GM18951 (cell line): ENCODE results near the gene AQP10.

Source experiments
- POLR2A ChIP-seq: IDR thresholded peaks from 4 replicates; pipeline ENCODE4 v1.6.1; 2011; ENCODE audit warnings: mild to moderate bottlenecking; ENCODE audit not compliant: insufficient read length, insufficient read depth; ENCODE audit errors: extremely low read depth
- in situ Hi-C: fragments of 300-500 bp; cut with MboI; formaldehyde crosslinking; loops from one replicate; pipeline ENCODE4 v1.12.0; 2022; ENCODE audit warnings: low sequenced_read_pairs, mixed read lengths, inconsistent platforms; ENCODE audit not compliant: unreplicated experiment

Gene AQP10

GRCh38 chr1:154344977-154345837, 24.3 kb downstream of the AQP10 start:
- no peak for TF ChIP-seq POLR2A

GRCh38 chr1:154346276-154346917, 25.5 kb downstream of the AQP10 start:
- TF ChIP-seq POLR2A: no peak

More at GRCh38 chr1:154344977-154345837, 24.3 kb downstream of the AQP10 start:
- in situ Hi-C loops: no loop called here

GRCh38 chr1:154347961-154348360, 27.1 kb downstream of the AQP10 start:
- TF ChIP-seq POLR2A: no peak
- in situ Hi-C loops: no loop called here

More at GRCh38 chr1:154346276-154346917, 25.5 kb downstream of the AQP10 start:
- in situ Hi-C loops: no loop called here

- in situ Hi-C loops: no loop called here
- no peak for TF ChIP-seq POLR2A
Observed at GRCh38 chr1:154348429-154349076, 27.7 kb downstream of the AQP10 start.

- in situ Hi-C loops: no loop called here
- TF ChIP-seq POLR2A: no peak
Observed at GRCh38 chr1:154349121-154349520, 28.2 kb downstream of the AQP10 start.

- TF ChIP-seq POLR2A: no peak
- in situ Hi-C loops: no loop called here
Observed at GRCh38 chr1:154350383-154350782, 29.5 kb downstream of the AQP10 start.

GRCh38 chr1:154351363-154352068, 30.6 kb downstream of the AQP10 start:
- in situ Hi-C loops: no loop called here
- TF ChIP-seq POLR2A: no peak

- TF ChIP-seq POLR2A: no peak
- in situ Hi-C loops: no loop called here
Observed at GRCh38 chr1:154352245-154352580, 31.3 kb downstream of the AQP10 start.

GRCh38 chr1:154352581-154353459, 31.9 kb downstream of the AQP10 start:
- TF ChIP-seq POLR2A: no peak
- in situ Hi-C loops: no loop called here

GRCh38 chr1:154353460-154353904, 32.6 kb downstream of the AQP10 start:
- in situ Hi-C loops: no loop called here
- TF ChIP-seq POLR2A: no peak

GRCh38 chr1:154353966-154354365, 33.1 kb downstream of the AQP10 start:
- TF ChIP-seq POLR2A: no peak
- in situ Hi-C loops: no loop called here

GRCh38 chr1:154358519-154358918, 37.6 kb downstream of the AQP10 start:
- in situ Hi-C loops: no loop called here
- TF ChIP-seq POLR2A: no peak
